ENCODE measurements around the gene VAV1. TPM values are rescaled to one million over a fixed set of nuclear protein-coding genes. Genes with fewer than 3 reads are reported as not detected.

The VAV1 gene
- total and polyA plus RNA-seq, 9 of the 15 experiments (the other 6 are each of a cell fraction or from before 2014, with no cell fraction given) = 0.46 to 20.1 (median 11.1) TPM

GRCh38 chr19:6737873-6738786, 34.4 kb upstream of the VAV1 start (continued):
- TF ChIP-seq, protein P1, sequence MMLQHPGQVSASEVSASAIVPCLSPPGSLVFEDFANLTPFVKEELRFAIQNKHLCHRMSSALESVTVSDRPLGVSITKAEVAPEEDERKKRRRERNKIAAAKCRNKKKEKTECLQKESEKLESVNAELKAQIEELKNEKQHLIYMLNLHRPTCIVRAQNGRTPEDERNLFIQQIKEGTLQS (IDR thresholded peaks at IDR 0.05) = no peak
- TF ChIP-seq, protein P1 (CRISPR knock-in tag; conservative IDR thresholded peaks at IDR 0.05) = no peak
- TF ChIP-seq L3MBTL2 (IDR thresholded peaks at IDR 0.05) (no peak), ASH1L (IDR thresholded peaks at IDR 0.05; ENCODE audit: borderline replicate concordance, low read depth, partially characterized antibody) (no peak), STAG1 (CRISPR knock-in tag; IDR thresholded peaks at IDR 0.05; ENCODE audit: borderline replicate concordance) (no peak), NFATC3 (IDR thresholded peaks at IDR 0.05) (no peak), COPS2 (conservative IDR thresholded peaks at IDR 0.05) (no peak), NCOA2 (IDR thresholded peaks at IDR 0.05; ENCODE audit: partially characterized antibody in 2 of 2) (no peak), ZFP36 (IDR thresholded peaks at IDR 0.05; ENCODE audit: low read depth, low read length, partially characterized antibody) (peak; percentile 48), SAP30 (IDR thresholded peaks at IDR 0.05; ENCODE audit: borderline replicate concordance, insufficient read depth, low read depth, low read length, poor library complexity, severe bottlenecking) (no peak), RFX7 (CRISPR knock-in tag; IDR thresholded peaks at IDR 0.05) (no peak), GTF2B (IDR thresholded peaks at IDR 0.05; ENCODE audit: extremely low read depth, insufficient read length) (no peak), ZMIZ1 (IDR thresholded peaks at IDR 0.05; ENCODE audit: low read depth in 2 of 2, low read length in 2 of 2) (0 out of 4 replicates have a peak, but pooled peaks have one; percentile 7 to 40)
- TF ChIP-seq, protein P2, sequence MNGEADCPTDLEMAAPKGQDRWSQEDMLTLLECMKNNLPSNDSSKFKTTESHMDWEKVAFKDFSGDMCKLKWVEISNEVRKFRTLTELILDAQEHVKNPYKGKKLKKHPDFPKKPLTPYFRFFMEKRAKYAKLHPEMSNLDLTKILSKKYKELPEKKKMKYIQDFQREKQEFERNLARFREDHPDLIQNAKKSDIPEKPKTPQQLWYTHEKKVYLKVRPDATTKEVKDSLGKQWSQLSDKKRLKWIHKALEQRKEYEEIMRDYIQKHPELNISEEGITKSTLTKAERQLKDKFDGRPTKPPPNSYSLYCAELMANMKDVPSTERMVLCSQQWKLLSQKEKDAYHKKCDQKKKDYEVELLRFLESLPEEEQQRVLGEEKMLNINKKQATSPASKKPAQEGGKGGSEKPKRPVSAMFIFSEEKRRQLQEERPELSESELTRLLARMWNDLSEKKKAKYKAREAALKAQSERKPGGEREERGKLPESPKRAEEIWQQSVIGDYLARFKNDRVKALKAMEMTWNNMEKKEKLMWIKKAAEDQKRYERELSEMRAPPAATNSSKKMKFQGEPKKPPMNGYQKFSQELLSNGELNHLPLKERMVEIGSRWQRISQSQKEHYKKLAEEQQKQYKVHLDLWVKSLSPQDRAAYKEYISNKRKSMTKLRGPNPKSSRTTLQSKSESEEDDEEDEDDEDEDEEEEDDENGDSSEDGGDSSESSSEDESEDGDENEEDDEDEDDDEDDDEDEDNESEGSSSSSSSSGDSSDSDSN (IDR thresholded peaks at IDR 0.05; ENCODE audit: borderline replicate concordance in 1 of 2, low read depth in 2 of 2, low read length in 2 of 2) = no peak

All from K562 (cell line).